HepG2 (cell line): ENCODE measurements around the gene GBA2. TPM values are rescaled to one million over a fixed set of nuclear protein-coding genes. Genes with fewer than 3 reads are reported as not detected.

Experiments
- ATAC-seq: fragments of 200-7000 bp; cut with Tn5 transposase; 3 replicates; pipeline ENCODE4 v1.9.1; 2020; ENCODE audit warnings: mild to moderate bottlenecking, moderate library complexity
- BruUV-seq: library from RNA; stranded (reverse); fragments of 400-500 nt; replicated peaks from 2 replicates; lab custom pipeline; 2021; lab: Mats Ljungman, UMichigan
- CTCF ChIA-PET: fragments of 300-600 bp; formaldehyde crosslinking; extraction: SDS; loops from one replicate; lab custom pipeline; 2021; ENCODE audit warnings: low total read pairs, inconsistent platforms, low intra/inter-chr PET ratio; lab: Yijun Ruan, JAX
- POLR2A ChIA-PET: fragments of 350-600 bp; sonication (Branson Sonifier 250); formaldehyde crosslinking; loops from one replicate; lab custom pipeline; 2020; ENCODE audit warnings: antibody characterized with exemption, inconsistent platforms; lab: Yijun Ruan, JAX
- DNase-seq: peaks from one replicate; pipeline ENCODE4 v3.0.0-alpha.2; 2015; ENCODE audit warnings: low spot score
- FAIRE-seq: peaks from 3 replicates; lab custom pipeline; 2011; peaks lifted over from hg19 to GRCh38; lab: Jason Lieb, UNC
- H2AFZ ChIP-seq: one replicate; pipeline ENCODE4 v1.6.1; 2011; ENCODE audit warnings: low read length, inconsistent platforms
- H3K27ac ChIP-seq: fragments of 300-600 bp; 3 replicates; pipeline ENCODE4 v1.8.0; 2011; ENCODE audit warnings: mixed run types, mild to moderate bottlenecking, mixed read lengths, low read length, inconsistent platforms; ENCODE audit not compliant: insufficient read depth; ENCODE audit errors: extremely low read length
- H3K27me3 ChIP-seq, 2 experiments: fragments of 200-600 bp in 1 of 2; 2 replicates in 1 of 2; 3 replicates in 1 of 2; pipeline versions ENCODE4 v1.6.0 to v1.8.0; 2011; ENCODE audit warnings: low read length in 2 of 2, mild to moderate bottlenecking in 2 of 2, moderate library complexity in 2 of 2, inconsistent platforms in 1 of 2; ENCODE audit not compliant: insufficient read depth in 2 of 2, control insufficient read depth in 1 of 2
- H3K36me3 ChIP-seq, 2 experiments: fragments of 200-600 bp in 1 of 2; replicated peaks in 1 of 2; 2 replicates in 1 of 2; 3 replicates in 1 of 2; pipeline versions ENCODE4 v1.5.1 to v1.8.0; 2011; ENCODE audit warnings: low read length in 2 of 2, inconsistent platforms in 1 of 2; ENCODE audit not compliant: insufficient read depth in 2 of 2, control insufficient read depth in 1 of 2
- H3K4me1 ChIP-seq: 2 replicates; pipeline ENCODE4 v1.5.1; 2012; ENCODE audit warnings: low read length, inconsistent platforms; ENCODE audit not compliant: insufficient read depth
- H3K4me2 ChIP-seq: 2 replicates; pipeline ENCODE4 v1.6.0; 2011; ENCODE audit warnings: low read depth, low read length, inconsistent platforms
- H3K4me3 ChIP-seq, 3 experiments: fragments of 200-600 bp in 1 of 3; sonication (generic), shearing (Covaris generic) in 1 of 3; replicated peaks in 1 of 3; 2 replicates each; pipeline ENCODE4 v1.5.1; 2011 to 2016; ENCODE audit warnings: low read length in 3 of 3, inconsistent platforms in 2 of 3, low read depth in 2 of 3, mild to moderate bottlenecking in 2 of 3, control low read depth in 1 of 3, mixed read lengths in 1 of 3; ENCODE audit not compliant: insufficient read depth in 1 of 3
- H3K79me2 ChIP-seq: one replicate; pipeline ENCODE4 v1.6.1; 2011; ENCODE audit warnings: low read length, inconsistent platforms; ENCODE audit not compliant: insufficient read depth
- H3K9ac ChIP-seq: 2 replicates; pipeline ENCODE4 v1.6.0; 2011; ENCODE audit warnings: mild to moderate bottlenecking, low read depth, low read length, inconsistent platforms; ENCODE audit not compliant: insufficient read depth
- H3K9me3 ChIP-seq: 2 replicates; pipeline ENCODE4 v1.5.1; 2012; ENCODE audit warnings: mild to moderate bottlenecking, low read length
- H4K20me1 ChIP-seq: 2 replicates; pipeline ENCODE4 v1.6.0; 2011; ENCODE audit warnings: inconsistent platforms, mild to moderate bottlenecking, low read length, moderate library complexity; ENCODE audit not compliant: insufficient read depth
- ETV6 ChIP-seq: sonication (generic); formaldehyde crosslinking; conservative IDR thresholded peaks from 2 replicates; pipeline ENCODE4 v1.4.0; 2020; ENCODE audit warnings: missing genetic modification reagents
- MAX ChIP-seq: IDR thresholded peaks from 2 replicates; pipeline ENCODE4 v1.6.1; 2012; ENCODE audit warnings: inconsistent platforms
- NRL ChIP-seq: sonication (generic); formaldehyde crosslinking; IDR thresholded peaks from 2 replicates; pipeline ENCODE4 v1.5.0; 2020; ENCODE audit warnings: missing genetic modification reagents, mild to moderate bottlenecking, moderate library complexity, borderline replicate concordance
- PHF5A ChIP-seq: IDR thresholded peaks from one replicate; pipeline ENCODE4 v1.6.1; 2018; ENCODE audit warnings: low read depth, missing genetic modification reagents; ENCODE audit not compliant: unreplicated experiment
- ZNF816 ChIP-seq: sonication (generic); formaldehyde crosslinking; IDR thresholded peaks from 2 replicates; pipeline ENCODE4 v1.8.0; 2022; ENCODE audit warnings: missing genetic modification reagents, mild to moderate bottlenecking, borderline replicate concordance
- WGBS: methylation state at CpG from one replicate; pipeline ENCODE4 v1.1.6; 2017; ENCODE audit warnings: low lambda C conversion rate; 5-methylcytosine and 5-hydroxymethylcytosine counted together
- in situ Hi-C: cut with HindIII; loops from 2 replicates; pipeline ENCODE4 v1.10.0; 2017; ENCODE audit warnings: low pct_unique_long_range_greater_than_20kb; ENCODE audit not compliant: extremely low pct_ligation_motif_present
- intact Hi-C: fragments of 100-400 bp; cut with micrococcal nuclease; formaldehyde crosslinking; loops from one replicate; pipeline ENCODE4 v1.10.0; 2022; ENCODE audit not compliant: unreplicated experiment
- polyA plus RNA-seq, 8 experiments: library from polyadenylated mRNA; depleted of rRNA in 3 of 8; stranded (reverse) in 7 of 8; unstranded in 1 of 8; fragments of >200 nt; fragmentation: Illumina TruSeq in 4 of 8; extraction: Trizol in 4 of 8; gene quantifications; 2 replicates each; pipeline versions ENCODE4 v1.2.1 to v1.2.3, GENCODE V29; 2011 to 2016; ENCODE audit warnings: low read depth in 4 of 8, missing spikeins in 1 of 8, mixed read lengths in 1 of 8; ENCODE audit not compliant: insufficient read depth in 1 of 8
- total RNA-seq, 5 experiments: library from RNA; depleted of rRNA; stranded (reverse); fragments of >200 nt; fragmentation: Illumina TruSeq; extraction: Trizol; gene quantifications; 2 replicates each; pipeline ENCODE4 v1.2.3, GENCODE V29; 2016; ENCODE audit warnings: low read depth in 1 of 5
- TF ChIP-seq, protein P1 (sequence below): sonication (generic); formaldehyde crosslinking; IDR thresholded peaks from 2 replicates; pipeline ENCODE4 v1.4.0; 2020; ENCODE audit warnings: missing genetic modification reagents
- TF ChIP-seq, protein P2 (sequence below): sonication (generic); formaldehyde crosslinking; IDR thresholded peaks from 2 replicates; pipeline ENCODE4 v1.9.0; 2021; ENCODE audit warnings: missing genetic modification reagents, mild to moderate bottlenecking, borderline replicate concordance
- TF ChIP-seq, protein P3 (sequence below): sonication (generic); formaldehyde crosslinking; IDR thresholded peaks from 2 replicates; pipeline ENCODE4 v1.8.0; 2022; ENCODE audit warnings: mild to moderate bottlenecking, missing genetic modification reagents; ENCODE audit not compliant: insufficient replicate concordance
- TF ChIP-seq, protein P4 (sequence below): sonication (generic); formaldehyde crosslinking; IDR thresholded peaks from 2 replicates; pipeline ENCODE4 v1.4.0; 2020; ENCODE audit warnings: missing genetic modification reagents

GBA2 gene
- total and polyA plus RNA-seq, 2 of the 13 experiments (the other 11 are each of a cell fraction or from before 2014, with no cell fraction given): 37.5 to 86.1 TPM

DNA sequence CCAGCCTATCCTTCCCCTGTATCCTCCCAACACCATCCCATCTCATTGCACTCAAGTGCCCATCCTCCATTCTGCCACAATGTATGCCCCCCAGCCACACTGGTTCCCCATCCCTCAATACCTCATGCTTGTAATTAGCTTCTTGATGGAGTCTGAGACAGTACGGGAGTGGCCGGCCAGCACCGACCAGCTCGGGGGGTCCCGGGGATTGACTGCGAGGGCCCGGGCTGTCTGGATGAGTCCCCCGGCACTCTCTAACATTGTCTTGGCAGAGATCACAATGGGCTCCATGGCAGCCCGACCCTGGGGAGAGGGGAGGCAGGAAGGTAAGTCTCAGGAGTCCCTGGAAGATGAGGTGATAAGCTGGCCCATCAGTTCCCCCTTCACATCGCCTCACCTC lies 42.1 kb downstream of the GBA2 start:
- Histone ChIP-seq H3K27ac (no peak overlapping the region), H3K79me2 (no peaks in the 10 kb centered on the region), H3K9ac (no peak overlapping the region), H3K27me3 (no peaks in the 10 kb centered on the region), H3K4me2 (no peak overlapping the region), H3K36me3 (peaks cover 58 to 92% of the 10 kb centered on the region in 2 experiments), H3K4me1 (no peaks in the 10 kb centered on the region), H4K20me1 (no peaks in the 10 kb centered on the region), H2AFZ (no peak overlapping the region), H3K9me3 (no peaks in the 10 kb centered on the region), H3K4me3 (no peak overlapping the region)
- CTCF ChIA-PET: no interaction called here
- no TSS peak for BruUV-seq
- in situ Hi-C loops: no loop called here
- TF ChIP-seq ETV6 (no peak), PHF5A (CRISPR knock-in tag) (no peak), MAX (no peak), ZNF816 (CRISPR knock-in tag) (no peak), NRL (CRISPR knock-in tag) (no peak)
- TF ChIP-seq, protein P1, sequence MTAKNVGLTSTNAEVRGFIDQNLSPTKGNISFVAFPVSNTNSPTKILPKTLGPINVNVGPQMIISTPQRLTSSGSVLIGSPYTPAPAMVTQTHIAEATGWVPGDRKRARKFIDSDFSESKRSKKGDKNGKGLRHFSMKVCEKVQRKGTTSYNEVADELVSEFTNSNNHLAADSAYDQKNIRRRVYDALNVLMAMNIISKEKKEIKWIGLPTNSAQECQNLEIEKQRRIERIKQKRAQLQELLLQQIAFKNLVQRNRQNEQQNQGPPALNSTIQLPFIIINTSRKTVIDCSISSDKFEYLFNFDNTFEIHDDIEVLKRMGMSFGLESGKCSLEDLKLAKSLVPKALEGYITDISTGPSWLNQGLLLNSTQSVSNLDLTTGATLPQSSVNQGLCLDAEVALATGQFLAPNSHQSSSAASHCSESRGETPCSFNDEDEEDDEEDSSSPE (CRISPR knock-in tag): no peak
- TF ChIP-seq, protein P2, sequence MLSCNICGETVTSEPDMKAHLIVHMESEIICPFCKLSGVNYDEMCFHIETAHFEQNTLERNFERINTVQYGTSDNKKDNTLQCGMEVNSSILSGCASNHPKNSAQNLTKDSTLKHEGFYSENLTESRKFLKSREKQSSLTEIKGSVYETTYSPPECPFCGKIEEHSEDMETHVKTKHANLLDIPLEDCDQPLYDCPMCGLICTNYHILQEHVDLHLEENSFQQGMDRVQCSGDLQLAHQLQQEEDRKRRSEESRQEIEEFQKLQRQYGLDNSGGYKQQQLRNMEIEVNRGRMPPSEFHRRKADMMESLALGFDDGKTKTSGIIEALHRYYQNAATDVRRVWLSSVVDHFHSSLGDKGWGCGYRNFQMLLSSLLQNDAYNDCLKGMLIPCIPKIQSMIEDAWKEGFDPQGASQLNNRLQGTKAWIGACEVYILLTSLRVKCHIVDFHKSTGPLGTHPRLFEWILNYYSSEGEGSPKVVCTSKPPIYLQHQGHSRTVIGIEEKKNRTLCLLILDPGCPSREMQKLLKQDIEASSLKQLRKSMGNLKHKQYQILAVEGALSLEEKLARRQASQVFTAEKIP (CRISPR knock-in tag): no peak
- TF ChIP-seq, protein P3, sequence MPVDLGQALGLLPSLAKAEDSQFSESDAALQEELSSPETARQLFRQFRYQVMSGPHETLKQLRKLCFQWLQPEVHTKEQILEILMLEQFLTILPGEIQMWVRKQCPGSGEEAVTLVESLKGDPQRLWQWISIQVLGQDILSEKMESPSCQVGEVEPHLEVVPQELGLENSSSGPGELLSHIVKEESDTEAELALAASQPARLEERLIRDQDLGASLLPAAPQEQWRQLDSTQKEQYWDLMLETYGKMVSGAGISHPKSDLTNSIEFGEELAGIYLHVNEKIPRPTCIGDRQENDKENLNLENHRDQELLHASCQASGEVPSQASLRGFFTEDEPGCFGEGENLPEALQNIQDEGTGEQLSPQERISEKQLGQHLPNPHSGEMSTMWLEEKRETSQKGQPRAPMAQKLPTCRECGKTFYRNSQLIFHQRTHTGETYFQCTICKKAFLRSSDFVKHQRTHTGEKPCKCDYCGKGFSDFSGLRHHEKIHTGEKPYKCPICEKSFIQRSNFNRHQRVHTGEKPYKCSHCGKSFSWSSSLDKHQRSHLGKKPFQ (CRISPR knock-in tag): no peak
- TF ChIP-seq, protein P4, sequence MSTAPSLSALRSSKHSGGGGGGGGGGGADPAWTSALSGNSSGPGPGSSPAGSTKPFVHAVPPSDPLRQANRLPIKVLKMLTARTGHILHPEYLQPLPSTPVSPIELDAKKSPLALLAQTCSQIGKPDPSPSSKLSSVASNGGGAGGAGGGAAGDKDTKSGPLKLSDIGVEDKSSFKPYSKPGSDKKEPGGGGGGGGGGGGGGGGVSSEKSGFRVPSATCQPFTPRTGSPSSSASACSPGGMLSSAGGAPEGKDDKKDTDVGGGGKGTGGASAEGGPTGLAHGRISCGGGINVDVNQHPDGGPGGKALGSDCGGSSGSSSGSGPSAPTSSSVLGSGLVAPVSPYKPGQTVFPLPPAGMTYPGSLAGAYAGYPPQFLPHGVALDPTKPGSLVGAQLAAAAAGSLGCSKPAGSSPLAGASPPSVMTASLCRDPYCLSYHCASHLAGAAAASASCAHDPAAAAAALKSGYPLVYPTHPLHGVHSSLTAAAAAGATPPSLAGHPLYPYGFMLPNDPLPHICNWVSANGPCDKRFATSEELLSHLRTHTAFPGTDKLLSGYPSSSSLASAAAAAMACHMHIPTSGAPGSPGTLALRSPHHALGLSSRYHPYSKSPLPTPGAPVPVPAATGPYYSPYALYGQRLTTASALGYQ: no peak
- 97% methylated on average over 10 of the region's 10 CpGs for WGBS
- POLR2A ChIA-PET: interaction anchor here (1.9 kb wide), 1 partner anchor 21 kb away, joined by 5 read pairs; no protein-coding TSS in a partner anchor
- intact Hi-C loops: no loop called here
- DNase-seq (no peak), ATAC-seq (no peak), FAIRE-seq (no peak)
